HCEC 1CT (cell line): ENCODE results near the gene PRDM11.

Experiments
- DNase-seq: peaks from one replicate; pipeline ENCODE4 v3.0.0-alpha.2; 2017

PRDM11 gene

GRCh38 chr11:45213316-45213665 lies 66.9 kb downstream of the PRDM11 start:
- no peak for DNase-seq

DNA sequence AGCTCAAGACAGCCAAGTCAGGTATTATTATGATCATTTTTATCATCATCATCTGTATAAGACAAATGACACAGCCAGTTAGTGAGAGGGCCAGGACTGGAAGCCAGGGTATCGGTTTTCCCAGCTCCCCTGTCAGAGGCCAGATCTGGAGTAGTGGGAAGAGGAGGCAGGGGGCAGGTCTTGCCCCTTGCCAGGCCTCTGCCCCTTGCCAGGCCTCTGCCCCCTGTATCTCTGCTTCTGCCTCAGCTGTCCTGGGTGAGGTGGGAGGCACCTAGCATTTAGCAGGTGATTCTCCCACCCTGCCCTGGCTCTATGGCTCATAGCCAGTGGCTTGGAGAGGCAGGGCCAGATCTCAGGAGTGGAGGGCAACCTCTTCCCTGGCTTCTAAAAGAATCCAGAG lies 67.3 kb downstream of the PRDM11 start:
- DNase-seq = no peak

DNA sequence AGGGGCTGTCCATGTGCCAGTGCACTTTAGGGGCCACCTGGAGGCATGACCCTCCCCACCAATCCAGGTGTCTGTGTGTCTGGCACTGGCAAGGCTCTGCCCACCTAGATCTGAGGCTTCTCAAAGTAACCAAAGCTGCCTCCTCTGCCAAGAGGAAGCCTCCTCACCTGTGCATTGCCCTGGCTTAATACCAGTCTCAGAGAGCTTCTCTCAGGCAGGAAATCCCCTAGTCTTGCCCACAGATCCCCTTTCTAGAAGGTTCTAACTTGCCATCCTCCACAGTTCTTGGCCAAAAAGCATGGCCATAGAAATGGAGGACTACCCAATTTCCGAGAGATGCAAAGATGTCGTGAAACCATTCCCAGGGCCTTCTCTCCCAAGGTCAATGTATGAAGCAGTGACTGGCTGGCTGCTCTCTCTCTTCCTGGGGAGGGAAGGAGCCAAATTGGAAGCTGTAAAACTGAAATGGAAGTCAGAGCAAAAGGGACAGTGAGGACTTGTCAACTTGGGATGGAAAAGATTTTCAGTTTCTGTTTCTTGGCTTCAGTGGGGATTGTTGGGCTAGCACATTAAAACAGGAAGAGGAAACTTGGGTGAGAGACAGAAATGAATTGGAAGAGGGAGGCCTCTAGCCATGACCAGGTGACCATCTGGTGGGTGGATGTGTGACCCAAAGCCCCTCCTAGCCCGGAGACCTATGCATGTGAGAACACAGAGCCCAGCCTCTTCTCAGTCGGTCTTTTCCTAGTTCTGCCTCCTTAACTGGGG lies 68.8 kb downstream of the PRDM11 start:
- DNase-seq = no peak

- no peak for DNase-seq
Measured at GRCh38 chr11:45216031-45216430, 69.6 kb downstream of the PRDM11 start.

DNA sequence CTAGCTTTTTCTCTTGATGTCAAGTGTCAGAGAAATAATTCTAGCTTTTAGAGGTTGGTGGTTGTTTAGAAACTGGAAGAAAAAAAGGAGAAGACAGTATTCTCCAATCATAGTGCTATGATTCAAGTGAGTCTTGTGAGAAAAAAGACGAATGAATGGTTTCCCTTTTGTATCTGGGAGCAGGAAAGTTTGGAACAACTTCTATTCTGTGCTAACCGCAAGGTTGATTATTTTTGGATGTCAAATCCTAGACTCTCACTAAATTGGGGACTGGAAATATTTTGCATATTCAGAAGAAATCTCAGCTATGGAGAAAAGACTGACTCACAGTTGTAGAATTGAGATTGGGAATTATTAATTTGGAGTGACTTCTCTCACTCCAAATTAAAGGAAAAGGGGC lies 70.5 kb downstream of the PRDM11 start:
- no peak for DNase-seq

DNA sequence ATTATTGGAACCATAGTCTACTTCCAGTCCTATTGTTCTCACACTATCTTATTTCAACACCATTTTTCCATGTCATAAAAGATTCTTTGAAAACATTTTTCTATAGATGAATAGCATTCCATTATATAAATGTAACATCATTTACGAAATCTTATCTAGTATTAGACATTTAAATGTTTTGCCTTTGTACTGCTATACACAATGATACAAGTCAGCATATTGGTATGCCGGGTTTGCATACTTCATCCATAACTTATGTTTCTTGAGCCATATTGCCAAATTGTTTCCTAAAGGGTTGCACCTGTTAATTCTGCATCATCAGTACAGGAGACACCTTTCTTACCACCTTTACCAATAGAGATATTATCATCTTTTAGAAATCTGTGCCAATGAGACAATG lies 71.6 kb downstream of the PRDM11 start:
- DNase-seq = peak; percentile 12

DNA sequence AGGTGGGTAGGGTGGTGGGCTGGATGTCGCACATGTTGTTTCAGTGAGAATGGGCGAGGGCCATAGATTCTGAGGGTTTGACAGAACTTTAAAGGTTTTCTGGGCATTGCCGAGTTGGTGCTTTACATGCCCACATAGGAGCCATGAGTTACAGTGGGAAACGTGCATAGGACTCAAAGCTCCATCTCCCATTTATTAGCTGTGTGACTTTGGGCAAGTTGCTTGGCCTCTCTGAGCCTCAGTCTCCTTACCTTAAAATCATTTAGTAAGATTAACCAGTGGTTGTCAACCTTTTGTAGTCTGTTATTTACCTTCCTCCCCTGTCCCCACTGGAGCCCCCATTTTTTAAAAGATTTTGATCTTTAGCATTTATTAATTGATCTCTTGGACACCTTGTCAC lies 72.3 kb downstream of the PRDM11 start:
- no peak for DNase-seq

GRCh38 chr11:45219411-45219810 lies 73.0 kb downstream of the PRDM11 start:
- no peak for DNase-seq

DNA sequence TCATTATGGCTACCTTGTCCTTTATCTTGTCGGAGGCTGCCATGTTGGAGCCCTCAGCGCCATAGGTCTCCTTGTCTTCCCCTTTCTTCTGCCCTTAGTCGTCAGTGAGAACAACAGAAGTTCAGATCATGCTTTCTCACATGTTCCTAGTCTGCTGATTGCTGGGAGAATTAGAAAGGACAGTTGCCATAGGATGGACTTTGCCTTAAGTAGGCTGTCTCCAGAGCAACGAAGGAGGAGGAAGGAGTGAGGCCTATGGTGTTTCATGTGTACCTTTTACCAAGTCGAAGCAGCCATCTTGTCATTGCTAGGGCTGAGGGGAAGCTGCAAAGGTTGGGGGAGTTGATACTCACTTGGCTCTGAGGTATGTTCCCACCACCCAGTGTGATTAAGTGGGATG lies 77.1 kb downstream of the PRDM11 start:
- DNase-seq = no peak

- DNase-seq = no peak
Measured at GRCh38 chr11:45224766-45225165, 78.3 kb downstream of the PRDM11 start.

DNA sequence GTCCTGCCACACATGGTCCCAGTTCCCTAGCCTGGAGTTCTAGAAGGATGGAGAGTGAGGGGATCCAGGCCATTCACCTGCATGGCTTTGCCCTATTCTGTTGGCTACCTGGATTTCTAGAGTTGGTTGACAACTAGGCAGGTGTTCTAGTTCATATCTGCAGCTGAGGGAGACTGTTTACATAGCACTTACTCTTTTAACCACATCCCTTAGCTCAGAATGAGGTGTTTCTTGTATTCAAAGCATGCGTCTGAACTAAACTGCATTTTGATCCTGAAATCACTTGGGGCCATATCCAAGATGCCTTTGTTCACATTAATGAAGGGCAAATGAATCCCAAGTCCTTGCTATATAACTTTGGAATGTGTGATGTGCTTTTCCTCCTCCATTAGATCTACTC lies 78.8 kb downstream of the PRDM11 start:
- DNase-seq = no peak

GRCh38 chr11:45225961-45226871 lies 79.8 kb downstream of the PRDM11 start:
- no peak for DNase-seq

GRCh38 chr11:45226901-45227300 lies 80.5 kb downstream of the PRDM11 start:
- DNase-seq = no peak

GRCh38 chr11:45227836-45228235 lies 81.4 kb downstream of the PRDM11 start:
- DNase-seq = no peak

- no peak for DNase-seq
Measured at GRCh38 chr11:45229401-45230020, 83.1 kb downstream of the PRDM11 start.

- no peak for DNase-seq
Measured at GRCh38 chr11:45232341-45233080, 86.1 kb downstream of the PRDM11 start.

GRCh38 chr11:45233121-45233803 lies 86.8 kb downstream of the PRDM11 start:
- DNase-seq = peak; percentile 40

GRCh38 chr11:45233804-45234170 lies 87.3 kb downstream of the PRDM11 start:
- DNase-seq = no peak

DNA sequence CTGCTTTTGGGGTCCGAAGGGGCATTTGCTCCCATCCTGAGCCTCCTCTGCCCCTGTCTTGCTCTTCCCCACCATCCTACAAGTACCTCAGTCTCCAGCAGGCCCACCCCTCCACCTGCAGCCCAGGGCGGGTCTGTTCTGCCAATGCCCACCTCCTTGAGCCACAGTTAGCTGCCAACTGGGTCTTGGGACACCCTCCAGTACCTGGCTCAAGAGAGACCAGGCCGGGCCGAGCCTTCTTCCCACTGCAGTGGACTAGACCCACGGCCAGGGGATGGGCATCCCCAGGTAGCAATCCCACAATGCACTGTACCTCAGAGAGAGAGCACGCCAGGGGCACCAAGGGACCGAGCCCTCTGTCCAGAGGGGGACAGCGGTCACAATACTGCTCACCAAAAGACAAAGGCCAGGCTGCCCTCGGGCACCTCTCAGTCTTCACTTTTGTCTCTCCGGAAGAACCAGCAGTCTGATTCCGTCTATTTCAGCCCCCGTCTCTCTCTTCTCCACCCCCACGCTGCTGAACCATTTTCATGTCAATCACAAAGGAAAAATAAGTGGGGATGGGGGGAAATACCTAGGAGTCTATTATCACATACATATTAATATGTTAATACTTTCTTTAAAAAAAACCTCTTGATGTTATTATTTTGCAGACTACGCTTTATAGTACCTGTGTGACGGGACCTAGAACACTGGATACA lies 88.0 kb downstream of the PRDM11 start:
- DNase-seq = no peak

- no peak for DNase-seq
Measured at GRCh38 chr11:45237711-45238315, 91.4 kb downstream of the PRDM11 start.

- DNase-seq = peak; percentile 15
Measured at GRCh38 chr11:45238724-45239123, 92.3 kb downstream of the PRDM11 start.
